WI38 (cell line): ENCODE measurements around the gene CEP76.
A peak's percentile ranks its signal among the peaks of the same experiment; 100 is the strongest.
"Not testable (repeated sequence)": the region's sequence is repeated elsewhere in the genome, so short reads cannot be mapped to it uniquely, and the experiment has no call there.

Experiments
- H3K4me3 ChIP-seq: 2 replicates; pipeline ENCODE4 v1.5.1; 2011; ENCODE audit warnings: low read depth, mild to moderate bottlenecking, control low read depth, low read length
- TF ChIP-seq, protein P1 (sequence below): IDR thresholded peaks from 2 replicates; pipeline ENCODE4 v1.5.1; 2012; ENCODE audit warnings: low read depth, mild to moderate bottlenecking, control low read depth, low read length

CEP76 gene

DNA sequence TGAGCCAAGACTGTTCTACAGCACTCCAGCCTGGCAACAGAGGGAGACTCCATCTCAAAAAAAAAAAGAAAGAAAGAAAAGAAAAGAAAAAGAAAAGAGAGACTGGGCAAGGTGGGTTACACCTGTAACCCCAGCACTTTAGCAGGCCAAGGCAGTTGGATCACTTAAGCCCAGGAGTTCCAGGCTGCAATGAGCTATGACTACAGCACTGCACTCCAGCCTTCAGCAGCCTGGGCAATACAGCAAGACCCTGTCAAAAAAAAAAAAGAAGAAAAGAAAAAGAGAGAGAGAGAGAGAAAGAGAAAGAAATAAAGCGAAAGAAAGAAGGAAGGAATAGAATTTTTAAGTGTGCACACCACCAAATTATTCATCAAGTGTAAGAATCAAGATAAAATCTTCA, 47.6 kb downstream of the CEP76 start:
- TF ChIP-seq, protein P1, sequence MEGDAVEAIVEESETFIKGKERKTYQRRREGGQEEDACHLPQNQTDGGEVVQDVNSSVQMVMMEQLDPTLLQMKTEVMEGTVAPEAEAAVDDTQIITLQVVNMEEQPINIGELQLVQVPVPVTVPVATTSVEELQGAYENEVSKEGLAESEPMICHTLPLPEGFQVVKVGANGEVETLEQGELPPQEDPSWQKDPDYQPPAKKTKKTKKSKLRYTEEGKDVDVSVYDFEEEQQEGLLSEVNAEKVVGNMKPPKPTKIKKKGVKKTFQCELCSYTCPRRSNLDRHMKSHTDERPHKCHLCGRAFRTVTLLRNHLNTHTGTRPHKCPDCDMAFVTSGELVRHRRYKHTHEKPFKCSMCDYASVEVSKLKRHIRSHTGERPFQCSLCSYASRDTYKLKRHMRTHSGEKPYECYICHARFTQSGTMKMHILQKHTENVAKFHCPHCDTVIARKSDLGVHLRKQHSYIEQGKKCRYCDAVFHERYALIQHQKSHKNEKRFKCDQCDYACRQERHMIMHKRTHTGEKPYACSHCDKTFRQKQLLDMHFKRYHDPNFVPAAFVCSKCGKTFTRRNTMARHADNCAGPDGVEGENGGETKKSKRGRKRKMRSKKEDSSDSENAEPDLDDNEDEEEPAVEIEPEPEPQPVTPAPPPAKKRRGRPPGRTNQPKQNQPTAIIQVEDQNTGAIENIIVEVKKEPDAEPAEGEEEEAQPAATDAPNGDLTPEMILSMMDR = no peak
- no peak overlapping the region for H3K4me3 ChIP-seq

DNA sequence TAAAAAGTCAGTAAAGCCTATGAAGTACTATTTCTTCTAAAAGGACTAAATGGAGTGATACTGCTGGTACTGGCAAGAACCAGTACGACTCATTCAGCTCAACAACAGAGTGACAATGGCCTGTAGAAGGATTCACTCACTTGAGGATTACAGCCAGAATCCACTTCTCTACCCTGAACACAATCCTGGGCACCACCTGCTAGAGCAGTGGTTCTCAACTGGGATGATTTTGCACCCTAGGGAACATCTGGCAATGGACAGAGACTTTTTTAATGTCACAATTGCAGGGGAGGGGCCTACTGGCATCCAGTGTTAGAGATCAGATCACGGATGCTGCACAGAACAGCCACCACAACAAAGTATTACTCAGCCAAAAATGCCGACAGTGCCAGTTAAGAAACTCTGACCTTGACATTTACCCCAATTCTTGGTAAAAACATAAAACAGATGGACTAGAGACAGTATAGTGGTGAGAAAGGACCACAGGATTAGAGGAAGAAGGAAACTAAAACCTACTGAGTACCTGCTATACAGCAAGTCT, 49.6 kb downstream of the CEP76 start:
- TF ChIP-seq, protein P1 = no peak
- no peak overlapping the region for H3K4me3 ChIP-seq

DNA sequence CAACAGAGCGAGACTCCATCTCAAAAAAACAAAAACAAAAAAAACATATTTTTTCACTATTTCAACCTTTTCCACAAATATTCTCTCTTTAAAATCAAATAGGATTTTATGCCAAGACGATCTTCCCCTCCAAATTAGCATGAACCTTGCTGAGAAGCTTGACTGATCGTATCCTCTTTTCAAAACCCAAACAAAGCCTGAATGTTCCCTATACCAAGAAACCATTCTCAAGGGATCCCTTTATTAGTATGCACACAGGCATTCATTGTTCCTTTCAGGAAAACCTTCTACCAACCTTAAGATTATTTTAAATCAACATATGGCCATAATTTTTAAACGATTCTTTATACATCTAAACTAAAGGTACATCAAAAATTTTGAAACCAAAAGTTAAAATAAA, 50.9 kb downstream of the CEP76 start:
- TF ChIP-seq, protein P1 = no peak
- H3K4me3 ChIP-seq = no peak overlapping the region

DNA sequence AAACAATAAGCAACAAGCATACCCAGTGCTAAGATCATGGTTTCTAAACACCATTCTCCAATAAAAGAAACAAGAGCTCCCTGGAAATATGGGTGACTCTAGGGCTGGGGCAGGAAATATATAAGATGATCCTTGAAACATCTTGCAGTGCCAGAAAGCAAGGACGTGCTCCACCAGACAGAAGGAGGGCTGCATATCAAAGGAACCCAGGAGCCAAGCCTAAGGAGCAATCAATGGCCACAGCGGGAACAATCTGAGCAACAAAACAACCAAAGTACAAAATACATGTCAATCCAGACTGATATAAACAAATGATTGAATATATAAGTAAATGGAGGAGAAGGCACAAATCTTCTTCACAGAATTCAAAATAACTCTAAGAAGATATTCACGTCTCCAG, 54.8 kb downstream of the CEP76 start:
- TF ChIP-seq, protein P1 = no peak
- no peak overlapping the region for H3K4me3 ChIP-seq

DNA sequence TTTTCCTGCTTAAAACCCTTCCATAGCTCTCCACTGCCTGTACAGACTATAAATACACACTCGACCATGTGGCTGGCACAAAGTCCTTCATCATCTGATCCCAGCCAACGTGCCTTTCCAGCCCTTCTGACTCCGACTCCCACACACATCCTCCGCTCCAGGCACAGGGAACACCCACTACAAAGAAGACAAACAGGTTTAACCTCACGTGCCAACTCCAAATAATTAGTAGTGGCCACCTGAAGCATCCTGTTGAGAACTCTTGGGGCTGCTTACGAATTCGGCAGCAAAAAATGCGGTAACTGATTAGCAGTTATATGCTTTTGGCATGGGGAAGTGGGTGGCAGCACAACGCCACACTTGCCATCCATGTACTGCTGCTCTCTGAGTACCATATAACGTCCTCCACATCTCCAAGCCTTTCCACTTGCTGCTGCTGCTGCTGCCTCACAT, 56.7 kb downstream of the CEP76 start:
- TF ChIP-seq, protein P1 = no peak
- no peak overlapping the region for H3K4me3 ChIP-seq

DNA sequence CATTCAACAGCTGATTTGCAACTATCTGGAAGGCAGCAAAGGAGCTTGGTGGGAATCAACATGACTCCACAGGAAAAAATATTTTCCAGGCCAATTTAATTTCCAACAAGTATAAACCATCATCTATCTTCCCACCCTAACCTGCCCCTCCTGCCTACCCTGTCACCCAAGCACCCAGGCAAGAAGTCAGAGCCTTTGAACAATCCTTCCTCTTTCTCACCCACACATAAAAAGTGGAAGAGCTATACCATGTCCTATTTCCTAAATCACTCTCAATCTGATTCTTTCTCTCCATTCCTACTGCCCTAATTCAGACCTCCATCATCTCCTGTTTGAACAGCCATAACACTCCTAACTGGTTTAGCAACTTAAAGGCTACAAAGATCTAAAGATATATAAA, 57.3 kb downstream of the CEP76 start:
- H3K4me3 ChIP-seq = no peak overlapping the region
- TF ChIP-seq, protein P1 = no peak

DNA sequence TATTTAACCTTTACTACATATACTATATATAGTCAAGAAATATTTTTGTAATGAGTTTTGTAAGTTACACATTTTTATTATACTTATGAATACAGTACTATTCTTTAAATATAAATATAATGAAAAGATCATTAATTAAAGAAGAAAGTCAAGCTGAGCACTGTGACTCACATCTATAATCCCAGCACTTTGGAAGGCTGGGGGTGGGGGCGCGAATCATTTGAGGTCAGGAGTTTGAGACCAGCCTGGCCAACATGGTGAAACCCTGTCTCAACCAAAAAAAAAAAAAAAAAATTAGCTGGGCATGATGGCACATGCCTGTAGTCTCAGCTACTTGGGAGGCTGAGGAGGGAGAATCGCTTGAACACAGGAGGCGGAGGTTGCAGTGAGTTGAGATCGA, 58.8 kb downstream of the CEP76 start:
- not testable (repeated sequence) for H3K4me3 ChIP-seq

DNA sequence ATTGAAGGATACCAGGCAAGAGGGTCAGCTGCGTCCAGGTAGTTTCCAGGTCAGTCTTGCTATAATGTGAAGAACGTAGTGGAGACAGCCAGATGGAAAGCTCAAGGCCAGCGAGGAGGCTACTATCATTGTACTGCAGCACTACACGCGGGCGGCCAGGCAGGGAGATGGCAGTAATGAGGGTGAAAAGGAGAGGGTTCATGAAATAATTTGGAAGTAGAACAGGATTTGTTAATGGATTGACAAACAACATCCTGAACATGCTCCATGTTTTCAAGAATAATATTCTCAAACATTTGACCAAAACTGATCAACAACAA, 61.7 kb downstream of the CEP76 start:
- H3K4me3 ChIP-seq = peak overlapping the region; percentile 16; the same call in 1 of the 2 replicates
- TF ChIP-seq, protein P1 = no peak
